GM12864 (cell line): ENCODE data around the gene COA4.

Experiments
- DNase-seq: peaks from one replicate; pipeline ENCODE4 v3.0.0-alpha.2; 2011; ENCODE audit warnings: low read depth
- H3K4me3 ChIP-seq: 2 replicates; pipeline ENCODE4 v1.5.1; 2011; ENCODE audit warnings: mild to moderate bottlenecking, low read depth, low read length, control low read depth
- TF ChIP-seq, protein P1 (sequence below): IDR thresholded peaks from 2 replicates; pipeline ENCODE4 v1.5.1; 2011; ENCODE audit warnings: low read depth, mild to moderate bottlenecking, moderate library complexity, low read length, control low read depth, inconsistent platforms; ENCODE audit errors: missing control alignments

The COA4 gene

GRCh38 chr11:73907191-73907590 is 30.5 kb upstream of the COA4 start:
- DNase-seq: no peak
- TF ChIP-seq, protein P1, sequence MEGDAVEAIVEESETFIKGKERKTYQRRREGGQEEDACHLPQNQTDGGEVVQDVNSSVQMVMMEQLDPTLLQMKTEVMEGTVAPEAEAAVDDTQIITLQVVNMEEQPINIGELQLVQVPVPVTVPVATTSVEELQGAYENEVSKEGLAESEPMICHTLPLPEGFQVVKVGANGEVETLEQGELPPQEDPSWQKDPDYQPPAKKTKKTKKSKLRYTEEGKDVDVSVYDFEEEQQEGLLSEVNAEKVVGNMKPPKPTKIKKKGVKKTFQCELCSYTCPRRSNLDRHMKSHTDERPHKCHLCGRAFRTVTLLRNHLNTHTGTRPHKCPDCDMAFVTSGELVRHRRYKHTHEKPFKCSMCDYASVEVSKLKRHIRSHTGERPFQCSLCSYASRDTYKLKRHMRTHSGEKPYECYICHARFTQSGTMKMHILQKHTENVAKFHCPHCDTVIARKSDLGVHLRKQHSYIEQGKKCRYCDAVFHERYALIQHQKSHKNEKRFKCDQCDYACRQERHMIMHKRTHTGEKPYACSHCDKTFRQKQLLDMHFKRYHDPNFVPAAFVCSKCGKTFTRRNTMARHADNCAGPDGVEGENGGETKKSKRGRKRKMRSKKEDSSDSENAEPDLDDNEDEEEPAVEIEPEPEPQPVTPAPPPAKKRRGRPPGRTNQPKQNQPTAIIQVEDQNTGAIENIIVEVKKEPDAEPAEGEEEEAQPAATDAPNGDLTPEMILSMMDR: no peak
- no peak overlapping the region for H3K4me3 ChIP-seq

DNA sequence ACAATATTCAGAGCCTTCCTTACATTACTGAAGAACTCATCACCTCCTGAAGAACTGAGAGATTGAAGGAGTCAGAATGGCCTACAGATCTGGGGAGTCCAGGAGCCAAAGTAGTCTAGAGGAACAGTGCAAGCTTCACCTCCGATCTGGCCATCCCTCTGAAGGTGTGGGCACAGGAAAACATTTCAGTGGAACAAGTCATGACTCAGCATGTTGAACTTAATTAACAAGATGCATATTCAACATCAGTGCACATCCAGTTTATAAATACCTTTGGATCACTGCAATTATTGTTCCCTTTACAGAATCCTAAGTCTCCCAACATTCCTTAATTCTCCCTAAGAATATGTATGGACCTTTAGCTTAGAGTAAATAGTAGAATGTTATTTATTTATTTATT is 25.7 kb upstream of the COA4 start:
- TF ChIP-seq, protein P1: no peak
- no peak overlapping the region for H3K4me3 ChIP-seq
- DNase-seq: no peak

DNA sequence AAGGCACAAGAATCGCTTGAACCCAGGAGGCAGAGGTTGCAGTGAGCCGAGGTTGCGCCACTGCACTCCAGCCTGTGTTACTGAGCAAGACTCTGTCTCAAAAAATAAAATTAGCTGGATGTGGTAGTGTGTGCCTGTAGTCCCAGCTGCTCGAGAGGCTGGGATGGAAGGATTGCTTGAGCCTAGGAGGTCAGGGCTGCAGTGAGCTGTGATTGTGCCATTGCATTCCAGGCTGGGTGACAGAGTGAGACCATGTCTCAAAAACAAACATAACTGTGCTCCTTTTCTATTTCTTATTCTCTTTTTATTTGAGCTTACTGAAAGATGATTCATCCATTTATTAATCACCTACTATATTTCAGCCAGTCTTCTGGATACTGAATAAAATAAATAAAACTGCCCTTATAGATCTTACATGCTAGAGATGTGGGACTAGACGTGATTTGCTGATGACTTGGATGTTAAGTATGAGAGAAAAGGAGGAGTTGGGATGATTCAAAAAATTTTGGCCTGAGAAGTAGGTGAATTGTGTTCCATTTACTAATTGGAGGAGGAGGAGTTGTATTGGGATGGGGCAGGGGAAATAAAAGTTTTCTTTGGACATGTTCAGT is 18.2 kb upstream of the COA4 start:
- no peak for DNase-seq
- TF ChIP-seq, protein P1: no peak
- H3K4me3 ChIP-seq: no peak overlapping the region

GRCh38 chr11:73893041-73893440 is 16.4 kb upstream of the COA4 start:
- DNase-seq: no peak
- H3K4me3 ChIP-seq: no peak overlapping the region
- TF ChIP-seq, protein P1: no peak

DNA sequence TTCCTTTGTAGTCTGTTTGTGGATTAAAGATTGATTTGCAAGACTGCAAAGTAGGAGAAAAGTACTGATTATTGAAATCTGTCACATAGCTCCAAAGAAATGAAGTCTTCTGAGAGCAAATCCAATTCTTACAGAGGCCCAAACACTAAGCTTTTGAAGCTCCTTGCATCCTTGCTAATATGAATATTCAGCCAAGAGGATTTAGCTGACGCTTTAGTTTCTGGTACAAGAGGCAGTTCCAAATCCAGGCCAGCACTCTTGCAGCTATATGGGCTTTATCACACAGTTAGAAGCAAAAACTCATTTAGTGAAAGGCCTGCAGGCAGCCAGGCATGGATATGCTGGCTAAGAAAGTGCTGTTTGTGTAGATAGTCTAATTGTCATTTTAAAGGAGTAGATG is 12.9 kb upstream of the COA4 start:
- H3K4me3 ChIP-seq: no peak overlapping the region
- no peak for DNase-seq
- TF ChIP-seq, protein P1: no peak

DNA sequence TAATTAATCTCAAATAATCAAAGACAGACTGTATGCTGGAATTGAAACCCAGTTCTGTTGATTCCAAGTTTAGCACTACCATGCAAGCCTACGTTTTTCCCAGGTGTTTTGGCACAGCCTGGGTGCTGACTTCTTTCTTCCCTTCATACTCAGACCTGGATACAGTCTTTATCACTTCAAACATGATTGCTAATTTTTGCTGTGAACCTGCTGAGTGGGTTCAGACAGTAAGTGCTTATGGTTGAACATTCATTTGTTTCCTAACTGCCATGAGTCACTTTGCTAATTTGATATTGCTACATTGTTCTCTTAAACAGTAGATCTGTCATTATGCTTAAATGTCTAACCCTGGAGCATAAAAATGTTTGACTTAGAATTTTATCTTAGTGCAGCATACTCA is 12.4 kb upstream of the COA4 start:
- TF ChIP-seq, protein P1: no peak
- no peak overlapping the region for H3K4me3 ChIP-seq
- no peak for DNase-seq

GRCh38 chr11:73888244-73888643 is 11.6 kb upstream of the COA4 start:
- TF ChIP-seq, protein P1: no peak
- no peak overlapping the region for H3K4me3 ChIP-seq
- no peak for DNase-seq
